ENCODE results near the gene ANO7. TPM values are rescaled to one million over a fixed set of nuclear protein-coding genes. Genes with fewer than 3 reads are reported as not detected.
A peak's percentile ranks its signal among the peaks of the same experiment; 100 is the strongest.

ANO7 gene
- total RNA-seq, 1 donor from 2014 or later, result 2.2 TPM

DNA sequence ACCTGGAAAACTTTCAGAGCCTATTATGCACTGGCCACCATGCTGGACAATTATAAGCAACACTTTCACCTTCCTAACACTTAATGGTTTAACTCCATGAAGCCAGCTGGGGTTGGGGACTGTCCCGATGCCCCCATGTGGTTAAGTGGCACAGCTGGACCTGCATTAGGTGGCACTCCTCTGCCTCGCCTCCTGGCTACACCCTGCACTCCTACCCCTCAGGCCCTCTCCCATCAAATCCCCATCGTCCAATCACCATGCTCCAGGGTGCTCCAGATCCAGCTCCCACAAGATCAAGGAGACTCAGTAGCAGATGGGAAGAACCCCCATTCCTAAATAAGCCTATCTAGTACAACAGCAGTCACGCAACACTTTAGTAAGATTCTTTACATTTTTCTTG lies 73.2 kb downstream of the ANO7 start:
- Mint-ChIP-seq H3K9me3 (ENCODE audit: low read depth) (no peaks in the 10 kb centered on the region), H3K27ac (ENCODE audit: unreplicated experiment) (peak overlapping the region; percentile 54), H3K27me3 (ENCODE audit: low read depth) (no peaks in the 10 kb centered on the region)

DNA sequence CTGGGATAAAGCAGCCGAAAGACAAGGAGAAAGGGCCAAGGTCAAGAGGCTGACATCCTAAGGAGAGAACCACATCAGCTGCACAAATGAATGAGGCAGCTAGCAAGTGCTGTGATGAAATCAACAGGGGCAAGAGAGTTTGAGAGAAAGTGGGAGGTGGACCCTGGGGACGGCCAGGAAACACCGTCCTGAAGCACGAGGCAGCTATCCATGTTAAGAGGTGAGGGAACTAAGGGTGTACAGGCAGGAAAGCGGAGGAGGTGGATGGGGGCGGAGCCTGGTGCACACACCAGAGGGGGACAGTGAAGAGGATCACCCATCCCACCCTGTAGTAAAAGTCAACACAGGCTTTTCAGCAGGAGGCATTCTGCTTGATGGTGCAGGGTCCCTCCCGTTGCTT lies 74.6 kb downstream of the ANO7 start:
- Mint-ChIP-seq H3K27ac (ENCODE audit: unreplicated experiment) (peak overlapping the region; percentile 29), H3K4me1 (ENCODE audit: low read depth) (peaks cover 28% of the 10 kb centered on the region), H3K27me3 (ENCODE audit: low read depth) (no peaks in the 10 kb centered on the region), H3K9me3 (ENCODE audit: low read depth) (no peaks in the 10 kb centered on the region), H3K4me3 (ENCODE audit: unreplicated experiment) (no peak overlapping the region), H3K36me3 (ENCODE audit: low read depth) (peaks cover 56% of the 10 kb centered on the region)
- TF ChIP-seq, protein P1, sequence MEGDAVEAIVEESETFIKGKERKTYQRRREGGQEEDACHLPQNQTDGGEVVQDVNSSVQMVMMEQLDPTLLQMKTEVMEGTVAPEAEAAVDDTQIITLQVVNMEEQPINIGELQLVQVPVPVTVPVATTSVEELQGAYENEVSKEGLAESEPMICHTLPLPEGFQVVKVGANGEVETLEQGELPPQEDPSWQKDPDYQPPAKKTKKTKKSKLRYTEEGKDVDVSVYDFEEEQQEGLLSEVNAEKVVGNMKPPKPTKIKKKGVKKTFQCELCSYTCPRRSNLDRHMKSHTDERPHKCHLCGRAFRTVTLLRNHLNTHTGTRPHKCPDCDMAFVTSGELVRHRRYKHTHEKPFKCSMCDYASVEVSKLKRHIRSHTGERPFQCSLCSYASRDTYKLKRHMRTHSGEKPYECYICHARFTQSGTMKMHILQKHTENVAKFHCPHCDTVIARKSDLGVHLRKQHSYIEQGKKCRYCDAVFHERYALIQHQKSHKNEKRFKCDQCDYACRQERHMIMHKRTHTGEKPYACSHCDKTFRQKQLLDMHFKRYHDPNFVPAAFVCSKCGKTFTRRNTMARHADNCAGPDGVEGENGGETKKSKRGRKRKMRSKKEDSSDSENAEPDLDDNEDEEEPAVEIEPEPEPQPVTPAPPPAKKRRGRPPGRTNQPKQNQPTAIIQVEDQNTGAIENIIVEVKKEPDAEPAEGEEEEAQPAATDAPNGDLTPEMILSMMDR (IDR thresholded peaks at IDR 0.05), result no peak
- no peak for DNase-seq (ENCODE audit: low spot score)

More for the DNA sequence above, 73.2 kb downstream of the ANO7 start:
- DNase-seq (ENCODE audit: low spot score), result no peak
- peaks cover 20% of the 10 kb centered on the region for H3K4me1 Mint-ChIP-seq (ENCODE audit: low read depth)
- H3K4me3 Mint-ChIP-seq (ENCODE audit: unreplicated experiment), result no peak overlapping the region
- peaks cover 47% of the 10 kb centered on the region for H3K36me3 Mint-ChIP-seq (ENCODE audit: low read depth)
- TF ChIP-seq, protein P1 (IDR thresholded peaks at IDR 0.05), result no peak

DNA sequence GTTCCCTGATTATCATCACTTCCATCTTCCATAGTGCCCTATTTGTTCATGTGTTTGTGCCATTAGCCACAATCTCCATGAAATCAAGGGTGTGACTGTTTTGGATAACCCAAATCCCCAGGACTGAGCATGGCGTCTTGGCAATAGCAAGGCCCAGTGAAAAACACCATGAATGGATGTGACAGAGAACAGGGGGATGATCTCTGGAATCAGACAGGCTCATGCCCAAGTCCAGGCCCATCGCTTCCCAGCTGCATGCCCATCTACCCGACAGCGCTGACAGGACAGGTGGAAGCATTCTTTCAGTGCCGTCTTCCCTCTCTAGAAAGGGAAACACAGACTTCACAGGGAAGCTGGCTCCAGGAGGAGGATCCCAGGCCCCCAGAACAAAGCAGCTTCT lies 77.0 kb downstream of the ANO7 start:
- Mint-ChIP-seq H3K27me3 (ENCODE audit: low read depth) (no peaks in the 10 kb centered on the region), H3K4me1 (ENCODE audit: low read depth) (peaks cover 42% of the 10 kb centered on the region), H3K4me3 (ENCODE audit: unreplicated experiment) (no peak overlapping the region), H3K36me3 (ENCODE audit: low read depth) (peaks cover 56% of the 10 kb centered on the region), H3K27ac (ENCODE audit: unreplicated experiment) (no peak overlapping the region), H3K9me3 (ENCODE audit: low read depth) (no peaks in the 10 kb centered on the region)
- DNase-seq (ENCODE audit: low spot score), result no peak
- TF ChIP-seq, protein P1 (IDR thresholded peaks at IDR 0.05), result no peak

DNA sequence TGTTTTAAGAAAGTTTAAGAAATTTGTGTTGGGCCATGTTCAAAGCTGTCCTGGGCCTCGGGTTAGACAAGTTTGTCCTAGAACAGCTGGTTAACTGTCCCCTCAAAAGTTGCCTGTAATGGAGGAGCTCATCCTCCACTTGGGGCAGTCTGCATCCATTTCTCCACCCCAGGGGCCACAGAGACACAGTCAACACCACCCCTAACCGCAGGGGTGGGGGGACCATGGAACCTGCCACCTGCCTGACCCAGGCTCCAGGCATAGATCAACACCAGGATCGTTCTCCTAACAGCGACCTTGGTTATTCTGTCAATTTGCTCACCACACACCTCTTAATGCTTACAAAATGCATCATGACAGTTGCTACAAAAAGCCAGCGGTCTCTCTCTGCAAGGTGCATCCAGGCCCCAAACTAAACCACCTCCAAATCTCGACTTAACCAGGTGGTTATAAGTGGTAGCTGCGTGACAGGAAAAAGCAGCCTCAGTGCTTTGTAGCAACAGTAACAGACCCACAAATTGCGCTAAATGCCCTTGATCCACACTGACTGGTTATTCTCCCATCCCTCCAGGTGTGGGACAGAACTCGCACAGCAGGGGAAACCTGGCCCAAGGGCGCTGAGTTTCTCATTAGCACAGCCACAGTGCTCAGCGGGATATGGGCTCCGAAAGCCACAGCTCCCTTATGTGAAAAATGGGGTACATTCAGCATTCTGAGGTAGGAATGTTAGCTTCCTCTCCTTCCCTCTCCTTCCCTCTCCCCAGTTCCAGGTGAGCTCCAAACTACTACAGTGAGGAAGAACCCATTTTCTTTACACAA lies 79.0 kb downstream of the ANO7 start:
- Mint-ChIP-seq H3K4me3 (ENCODE audit: unreplicated experiment) (no peak overlapping the region), H3K27ac (ENCODE audit: unreplicated experiment) (peak overlapping the region; percentile 85), H3K9me3 (ENCODE audit: low read depth) (no peaks in the 10 kb centered on the region), H3K27me3 (ENCODE audit: low read depth) (no peaks in the 10 kb centered on the region), H3K4me1 (ENCODE audit: low read depth) (peaks cover 48% of the 10 kb centered on the region), H3K36me3 (ENCODE audit: low read depth) (peaks cover 47% of the 10 kb centered on the region)
- no peak for DNase-seq (ENCODE audit: low spot score)
- TF ChIP-seq, protein P1 (IDR thresholded peaks at IDR 0.05), result no peak

DNA sequence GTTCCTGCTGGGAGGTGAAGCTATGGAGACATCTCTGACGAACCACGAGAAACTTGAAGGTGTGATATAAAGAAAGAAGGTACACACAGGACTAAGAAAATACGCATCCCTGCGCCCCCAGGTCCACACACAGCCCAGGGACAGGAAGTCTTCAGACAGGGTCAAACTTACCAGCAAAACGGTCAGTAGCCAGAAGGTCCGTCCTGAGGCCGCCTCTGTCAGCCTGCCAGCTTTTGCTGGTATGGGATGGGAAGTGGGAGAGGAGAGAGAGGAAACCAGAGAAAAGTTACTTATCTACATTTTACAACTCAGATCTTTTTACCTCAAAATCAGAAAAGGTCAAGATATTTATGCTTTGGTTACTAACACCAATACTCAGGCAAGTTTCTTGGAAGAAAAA lies 79.8 kb downstream of the ANO7 start:
- H3K36me3 Mint-ChIP-seq (ENCODE audit: low read depth), result peaks cover 40% of the 10 kb centered on the region
- H3K9me3 Mint-ChIP-seq (ENCODE audit: low read depth), result no peaks in the 10 kb centered on the region
- no peaks in the 10 kb centered on the region for H3K27me3 Mint-ChIP-seq (ENCODE audit: low read depth)
- H3K27ac Mint-ChIP-seq (ENCODE audit: unreplicated experiment), result peak overlapping the region; percentile 85
- peak overlapping the region; percentile 5 for H3K4me3 Mint-ChIP-seq (ENCODE audit: unreplicated experiment)
- DNase-seq (ENCODE audit: low spot score), result no peak
- H3K4me1 Mint-ChIP-seq (ENCODE audit: low read depth), result peaks cover 50% of the 10 kb centered on the region
- TF ChIP-seq, protein P1 (IDR thresholded peaks at IDR 0.05), result no peak
